GM19438 (cell line): ENCODE measurements around the gene CTSD.
A peak's percentile ranks its signal among the peaks of the same experiment; 100 is the strongest.
"Not testable (repeated sequence)": the region's sequence is repeated elsewhere in the genome, so short reads cannot be mapped to it uniquely, and the experiment has no call there.

Experiments used
- ATAC-seq: cut with Tn5 transposase; IDR thresholded peaks from one replicate; pipeline ENCODE4 v1.9.1; 2021; ENCODE audit warnings: low read depth; ENCODE audit not compliant: unreplicated experiment

CTSD gene

GRCh38 chr11:1770528-1770927, 6.8 kb upstream of the CTSD start:
- no peak for ATAC-seq

GRCh38 chr11:1770061-1770460, 6.3 kb upstream of the CTSD start:
- ATAC-seq, result no peak

GRCh38 chr11:1769304-1769936, 5.7 kb upstream of the CTSD start:
- not testable (repeated sequence) for ATAC-seq

- ATAC-seq, result no peak
Measured at GRCh38 chr11:1768141-1768469, 4.4 kb upstream of the CTSD start.

- ATAC-seq, result no peak
Measured at GRCh38 chr11:1767399-1768140, 3.8 kb upstream of the CTSD start.

GRCh38 chr11:1766719-1767398, 3.1 kb upstream of the CTSD start:
- no peak for ATAC-seq

- no peak for ATAC-seq
Measured at GRCh38 chr11:1765871-1766718, 2.4 kb upstream of the CTSD start.

GRCh38 chr11:1763336-1763795, 361 bp downstream of the CTSD start:
- peak; percentile 12 for ATAC-seq

- no peak for ATAC-seq
Measured at GRCh38 chr11:1762537-1763302, 1.0 kb downstream of the CTSD start.

- no peak for ATAC-seq
Measured at GRCh38 chr11:1761857-1762536, 1.7 kb downstream of the CTSD start.

- ATAC-seq, result no peak
Measured at GRCh38 chr11:1761110-1761856, 2.4 kb downstream of the CTSD start.

- ATAC-seq, result no peak
Measured at GRCh38 chr11:1760351-1761109, 3.2 kb downstream of the CTSD start.

- ATAC-seq, result no peak
Measured at GRCh38 chr11:1759851-1760220, 3.9 kb downstream of the CTSD start.

- ATAC-seq, result no peak
Measured at GRCh38 chr11:1759151-1759850, 4.4 kb downstream of the CTSD start.

- no peak for ATAC-seq
Measured at GRCh38 chr11:1758611-1759150, 5.0 kb downstream of the CTSD start.

GRCh38 chr11:1757861-1758610, 5.7 kb downstream of the CTSD start:
- ATAC-seq, result no peak
